ENCODE results near the gene PPIP5K2. TPM values are rescaled to one million over a fixed set of nuclear protein-coding genes. Genes with fewer than 3 reads are reported as not detected.

Gene PPIP5K2
- polyA plus RNA-seq, 3 donors, result 23.1 to 66.0 (median 41.1) TPM

DNA sequence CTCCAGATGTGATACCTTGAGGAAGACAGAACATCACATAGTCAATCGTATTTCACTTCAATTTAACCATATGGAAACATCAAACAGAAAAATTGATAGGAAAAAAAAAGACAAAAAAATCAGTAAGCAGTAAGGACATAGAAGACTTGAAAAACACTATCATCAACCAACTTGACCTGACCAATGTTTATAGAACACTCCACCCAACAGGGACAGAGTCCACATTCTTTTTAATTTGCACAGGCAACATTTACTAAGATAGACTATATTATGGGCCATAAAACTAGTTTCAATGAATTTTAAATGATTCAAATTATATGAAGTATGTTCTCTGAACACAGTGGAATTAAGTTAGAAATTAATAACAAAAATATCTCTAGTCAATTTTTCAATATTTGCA lies 117.7 kb downstream of the PPIP5K2 start:
- no peak for TF ChIP-seq CTCF (IDR thresholded peaks at IDR 0.05)
- H3K79me2 ChIP-seq (ENCODE audit: insufficient read depth, low read length), result no peaks in the 10 kb centered on the region
- H3K27me3 ChIP-seq (ENCODE audit: control insufficient read depth in 2 of 2, insufficient read depth in 2 of 2, low read length in 2 of 2), result no peaks in the 10 kb centered on the region
- Mint-ChIP-seq H3K27ac (no peak overlapping the region), H3K4me3 (no peak overlapping the region), H3K9me3 (peaks cover 0 to 14% (median 9%) of the 10 kb centered on the region in 7 donors), H3K36me3 (no peaks in the 10 kb centered on the region), H3K4me1 (no peaks in the 10 kb centered on the region), H3K27me3 (ENCODE audit: low read depth in 3 of 3) (peaks cover 0 to 2% (median 0%) of the 10 kb centered on the region in 3 donors)
- peaks cover 0 to 4% of the 10 kb centered on the region in 2 donors for H3K9me3 ChIP-seq (replicated peaks in 1 of 2; ENCODE audit: control insufficient read depth in 1 of 2, insufficient read depth in 1 of 2, low read length in 2 of 2)
- WGBS (ENCODE audit: insufficient coverage), result no CpG with 5 or more reads among the region's 1 CpG
- no peak overlapping the region for H3K27ac ChIP-seq (ENCODE audit: low read depth in 1 of 2, low read length in 2 of 2)
- no peak overlapping the region for H2AFZ ChIP-seq (ENCODE audit: insufficient read depth, low read depth, low read length, poor library complexity, severe bottlenecking)
- no peak overlapping the region for H3K4me2 ChIP-seq (replicated peaks; ENCODE audit: extremely low read depth, low read length, poor library complexity, severe bottlenecking)
- H4K20me1 ChIP-seq (ENCODE audit: insufficient read depth, low read length), result no peaks in the 10 kb centered on the region
- no peaks in the 10 kb centered on the region for H3K4me1 ChIP-seq (ENCODE audit: control insufficient read depth in 1 of 2, insufficient read depth in 2 of 2, low read length in 2 of 2)
- intact Hi-C loops (cut with micrococcal nuclease), result loop anchor here in 1 of 2 donors (10.0 kb wide), 1 partner anchor 237 kb away; no protein-coding TSS in a partner anchor
- no peak overlapping the region for H3K9ac ChIP-seq (ENCODE audit: insufficient read depth, low read length, poor library complexity, severe bottlenecking)
- H3K36me3 ChIP-seq (replicated peaks in 1 of 2; ENCODE audit: control insufficient read depth in 1 of 2, insufficient read depth in 2 of 2, low read length in 2 of 2), result no peaks in the 10 kb centered on the region
- DNase-seq, result no peak
- H3K4me3 ChIP-seq (replicated peaks in 1 of 3; ENCODE audit: low read depth in 2 of 3, low read length in 3 of 3), result no peak overlapping the region

GRCh38 chr5:103243665-103244064 lies 123.6 kb downstream of the PPIP5K2 start:
- Histone ChIP-seq H3K4me2 (replicated peaks; ENCODE audit: extremely low read depth, low read length, poor library complexity, severe bottlenecking) (no peak overlapping the region), H3K36me3 (replicated peaks in 1 of 2; ENCODE audit: control insufficient read depth in 1 of 2, insufficient read depth in 2 of 2, low read length in 2 of 2) (no peaks in the 10 kb centered on the region), H4K20me1 (ENCODE audit: insufficient read depth, low read length) (no peaks in the 10 kb centered on the region), H3K79me2 (ENCODE audit: insufficient read depth, low read length) (no peaks in the 10 kb centered on the region), H3K9ac (ENCODE audit: insufficient read depth, low read length, poor library complexity, severe bottlenecking) (no peak overlapping the region), H3K27me3 (ENCODE audit: control insufficient read depth in 2 of 2, insufficient read depth in 2 of 2, low read length in 2 of 2) (no peaks in the 10 kb centered on the region), H3K4me3 (replicated peaks in 1 of 3; ENCODE audit: low read depth in 2 of 3, low read length in 3 of 3) (no peak overlapping the region), H3K9me3 (replicated peaks in 1 of 2; ENCODE audit: control insufficient read depth in 1 of 2, insufficient read depth in 1 of 2, low read length in 2 of 2) (peaks cover 0 to 4% of the 10 kb centered on the region in 2 donors), H3K27ac (ENCODE audit: low read depth in 1 of 2, low read length in 2 of 2) (no peak overlapping the region), H2AFZ (ENCODE audit: insufficient read depth, low read depth, low read length, poor library complexity, severe bottlenecking) (no peak overlapping the region), H3K4me1 (ENCODE audit: control insufficient read depth in 1 of 2, insufficient read depth in 2 of 2, low read length in 2 of 2) (no peaks in the 10 kb centered on the region)
- peaks cover 0 to 14% (median 7%) of the 10 kb centered on the region in 7 donors for H3K9me3 Mint-ChIP-seq
- no CpG with 5 or more reads among the region's 2 CpGs for WGBS (ENCODE audit: insufficient coverage)
- H3K4me1 Mint-ChIP-seq, result peaks cover 6% of the 10 kb centered on the region
- intact Hi-C loops (cut with micrococcal nuclease), result no loop called here
- H3K4me3 Mint-ChIP-seq, result no peak overlapping the region
- H3K27ac Mint-ChIP-seq, result no peak overlapping the region
- no peaks in the 10 kb centered on the region for H3K36me3 Mint-ChIP-seq
- peaks cover 0 to 2% (median 0%) of the 10 kb centered on the region in 3 donors for H3K27me3 Mint-ChIP-seq (ENCODE audit: low read depth in 3 of 3)
- no peak for TF ChIP-seq CTCF (IDR thresholded peaks at IDR 0.05)
- DNase-seq, result no peak
